Body of pancreas (tissue), 4 donors: ENCODE data around the gene HOXA2.

Source experiments
- CTCF ChIP-seq, 7 experiments: fragments of 450-650 bp in 4 of 7; fragments of 200-600 bp in 3 of 7; sonication (generic) in 3 of 7; IDR thresholded peaks; one replicate each; pipeline ENCODE4 v1.5.1; 2016 to 2019; ENCODE audit warnings: antibody characterized with exemption in 7 of 7
- POLR2A ChIP-seq, 3 donors: fragments of 450-650 bp; IDR thresholded peaks; one replicate each; pipeline ENCODE4 v1.6.1; 2016; ENCODE audit warnings: antibody characterized with exemption in 3 of 3, mild to moderate bottlenecking in 2 of 3

DNA sequence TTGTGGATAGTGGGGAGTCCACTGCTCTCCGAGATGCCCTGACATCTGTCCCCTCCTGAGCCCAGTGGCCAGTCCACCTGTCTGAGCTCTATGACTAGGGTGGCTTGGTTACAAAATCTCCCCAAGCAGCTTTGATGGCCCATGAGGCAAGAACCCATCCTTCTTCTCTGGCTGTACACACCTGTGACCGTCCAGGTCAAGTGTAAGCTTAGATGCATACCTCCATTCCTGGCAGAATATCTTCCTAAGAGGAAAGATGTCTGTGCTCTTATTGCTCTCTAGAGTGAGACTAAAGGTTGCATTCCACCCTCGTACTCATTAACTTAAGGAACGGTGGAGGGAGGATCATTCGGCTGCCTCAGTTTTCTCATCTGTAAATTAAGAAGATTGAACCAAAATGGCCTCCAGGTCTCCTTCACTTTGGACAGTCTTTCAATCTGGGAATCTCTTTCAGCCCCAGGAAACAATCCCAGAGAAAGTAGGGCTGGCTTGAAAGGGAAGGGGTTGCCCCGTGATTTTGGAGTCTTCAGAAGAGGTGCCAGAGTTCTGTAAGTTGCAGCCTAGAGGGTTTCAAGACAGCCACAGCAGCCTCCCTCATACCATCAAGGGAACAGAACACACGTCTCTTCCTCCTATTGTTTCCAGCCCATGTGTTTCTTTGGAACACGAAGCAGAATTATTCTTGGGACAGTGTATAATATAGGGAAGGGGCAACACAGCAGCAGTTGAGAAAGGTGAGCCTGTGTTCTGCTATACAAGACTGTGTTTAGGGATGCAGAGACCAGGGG is 22.6 kb upstream of the HOXA2 start:
- TF ChIP-seq CTCF (IDR thresholded peaks at IDR 0.05): no peak
- no peak for TF ChIP-seq POLR2A (IDR thresholded peaks at IDR 0.05)
